C4-2B (cell line): ENCODE results near the gene TBC1D13.

Experiments
- CTCF ChIP-seq: fragments of 450-650 bp; conservative IDR thresholded peaks from 2 replicates; pipeline ENCODE4 v1.5.1; 2017; ENCODE audit warnings: mild to moderate bottlenecking
- ZFX ChIP-seq: fragments of 450-650 bp; IDR thresholded peaks from 2 replicates; pipeline ENCODE4 v1.6.1; 2017

- TF ChIP-seq CTCF = no peak
- TF ChIP-seq ZFX = no peak
Measured at GRCh38 chr9:128846680-128847030, 59.6 kb downstream of the TBC1D13 start.
